NCI-H460 (cell line): ENCODE results near the gene ROGDI. TPM values are rescaled to one million over a fixed set of nuclear protein-coding genes. Genes with fewer than 3 reads are reported as not detected.

Experiments
- DNase-seq: peaks from one replicate; pipeline ENCODE4 v3.0.0-alpha.2; 2016; ENCODE audit warnings: low read depth; ENCODE audit errors: extremely low read depth
- total RNA-seq: library from RNA; depleted of rRNA; stranded (reverse); fragments of >200 nt; shearing (Covaris generic); gene quantifications from 2 replicates; pipeline ENCODE4 v1.2.3, GENCODE V29; 2014

Gene ROGDI
- total RNA-seq, 1 experiment from 2014 or later = 5.3 TPM

GRCh38 chr16:4768549-4769305 lies 33.7 kb downstream of the ROGDI start:
- DNase-seq = peak; percentile 96

DNA sequence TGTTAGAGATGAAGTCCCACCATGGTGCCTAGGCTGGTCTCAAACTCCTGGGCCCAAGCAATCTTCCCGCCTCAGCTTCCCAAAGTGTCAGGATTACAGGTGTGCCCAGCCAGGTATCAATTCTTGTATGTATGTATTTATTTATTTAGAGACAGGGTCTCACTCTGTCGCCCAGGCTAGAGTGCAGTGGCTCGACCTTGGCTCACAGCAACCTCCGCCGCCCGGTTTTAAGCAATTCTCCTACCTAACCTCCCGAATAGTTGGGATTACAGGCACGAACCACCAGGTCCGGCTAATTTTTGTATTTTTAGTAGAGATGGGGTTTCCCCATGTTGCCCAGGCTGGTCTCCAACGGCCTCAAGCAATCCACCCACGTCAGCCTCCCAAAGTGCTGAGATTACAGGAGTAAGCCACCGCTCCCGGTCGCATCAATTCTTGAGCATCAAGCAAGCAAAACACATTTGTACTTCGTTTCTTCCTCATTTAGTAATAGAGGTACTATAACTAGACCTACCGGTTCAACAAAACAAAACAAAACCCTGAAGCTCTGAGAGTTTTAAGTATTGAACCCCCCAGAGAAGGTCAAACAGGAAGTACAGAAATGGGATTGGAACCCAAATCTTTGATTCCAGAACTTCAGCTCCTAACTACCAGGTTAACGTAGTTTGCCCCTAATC lies 34.4 kb downstream of the ROGDI start:
- peak; percentile 14 for DNase-seq

GRCh38 chr16:4766875-4767628 lies 35.4 kb downstream of the ROGDI start, which contains the start of gene ZNF500:
Gene ZNF500, minus strand, starts transcription at chr16:4767162. Its CDS starts 1,184 bp downstream, at chr16:4765978.
- peak; percentile 94 for DNase-seq

- DNase-seq = no peak
Observed at GRCh38 chr16:4765511-4766474, 36.6 kb downstream of the ROGDI start.

DNA sequence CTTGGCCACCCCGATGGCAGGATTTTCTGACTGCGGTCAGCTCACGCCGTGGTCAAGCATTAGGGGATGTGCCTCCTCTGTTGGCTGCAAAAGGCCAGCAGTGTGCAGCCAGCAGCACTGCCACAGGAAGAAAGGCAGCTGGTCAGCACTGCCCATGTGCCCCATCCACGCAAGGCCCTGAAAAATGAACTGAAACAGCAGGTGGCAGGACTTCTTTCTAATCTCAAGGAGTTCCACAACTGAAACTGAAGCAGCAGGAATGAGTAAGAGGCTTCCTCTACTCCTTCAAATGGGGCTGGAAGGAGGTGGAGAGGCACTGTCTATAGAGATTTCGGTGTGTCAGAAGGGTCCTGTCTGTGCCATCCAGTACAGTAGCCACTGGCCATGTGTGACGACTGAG lies 38.6 kb downstream of the ROGDI start:
- no peak for DNase-seq

DNA sequence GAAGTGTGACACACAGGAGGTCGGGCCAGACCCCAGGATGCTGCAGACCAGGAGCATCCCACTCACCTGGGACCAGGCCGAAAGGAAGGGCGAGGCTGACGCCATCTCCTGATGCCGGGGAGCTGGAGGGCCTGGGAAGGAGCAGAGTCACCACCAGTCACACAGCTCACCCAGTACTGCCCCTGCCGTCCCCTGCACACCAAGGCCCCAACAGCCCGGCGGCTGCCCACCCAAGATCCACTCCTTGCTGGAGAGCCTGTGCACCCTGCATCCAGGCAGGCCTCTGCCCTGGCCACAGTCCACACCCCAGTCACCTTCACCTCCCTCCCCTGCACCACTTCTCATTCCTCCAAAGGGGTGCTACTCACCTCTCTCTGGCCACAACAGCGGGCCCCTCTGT lies 40.2 kb downstream of the ROGDI start:
- DNase-seq = no peak

DNA sequence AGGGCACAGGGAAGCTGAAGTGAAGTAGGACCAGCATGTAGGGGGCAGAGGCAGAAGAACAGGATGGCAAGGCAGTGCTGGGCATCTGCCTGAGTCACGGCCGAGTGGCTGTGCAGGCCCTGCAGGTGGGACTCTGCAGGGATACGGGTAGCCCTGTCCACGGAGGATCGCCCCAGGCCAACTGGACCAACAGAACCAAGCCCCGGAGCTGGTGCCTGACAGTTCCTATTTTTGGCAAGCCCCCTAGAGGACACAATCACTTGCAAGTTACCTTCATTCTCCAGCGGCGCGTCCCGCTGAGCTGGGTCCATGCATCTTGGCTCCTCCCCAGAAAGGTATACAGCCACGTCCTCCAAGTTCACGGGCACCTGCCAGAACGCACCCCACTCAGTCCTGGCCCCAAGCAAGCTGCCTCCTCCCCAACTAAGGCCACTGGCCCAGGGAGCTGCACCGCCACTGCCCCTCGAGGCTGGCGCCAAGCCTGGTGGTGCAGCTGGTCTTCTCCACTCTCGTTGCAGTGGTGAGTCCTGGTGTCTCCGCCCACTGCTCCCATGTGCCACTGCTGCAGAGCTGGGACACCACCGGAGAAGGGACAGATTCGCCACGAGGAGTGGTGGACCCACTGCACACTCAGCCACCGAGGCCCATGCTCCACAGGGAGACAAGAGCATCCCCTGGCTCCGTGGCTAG lies 42.1 kb downstream of the ROGDI start:
- DNase-seq = no peak

DNA sequence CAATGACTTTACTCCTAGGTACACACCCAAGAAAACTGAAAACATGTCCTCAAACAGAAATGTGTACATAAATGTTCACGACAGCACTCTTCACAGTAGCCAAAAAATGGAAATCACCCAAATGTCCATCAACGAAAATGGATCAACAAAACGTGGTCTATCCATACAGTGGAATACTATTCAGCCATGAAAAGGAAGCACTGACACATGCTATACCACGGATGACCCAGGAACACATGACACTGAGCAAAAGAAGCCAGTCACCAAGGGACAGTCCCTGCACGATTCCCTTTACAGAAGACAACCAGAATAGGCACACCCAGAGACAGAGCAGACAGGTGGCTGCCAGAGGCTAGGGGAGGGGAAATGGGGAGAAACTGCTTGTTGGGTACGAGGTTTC lies 46.7 kb downstream of the ROGDI start:
- no peak for DNase-seq

DNA sequence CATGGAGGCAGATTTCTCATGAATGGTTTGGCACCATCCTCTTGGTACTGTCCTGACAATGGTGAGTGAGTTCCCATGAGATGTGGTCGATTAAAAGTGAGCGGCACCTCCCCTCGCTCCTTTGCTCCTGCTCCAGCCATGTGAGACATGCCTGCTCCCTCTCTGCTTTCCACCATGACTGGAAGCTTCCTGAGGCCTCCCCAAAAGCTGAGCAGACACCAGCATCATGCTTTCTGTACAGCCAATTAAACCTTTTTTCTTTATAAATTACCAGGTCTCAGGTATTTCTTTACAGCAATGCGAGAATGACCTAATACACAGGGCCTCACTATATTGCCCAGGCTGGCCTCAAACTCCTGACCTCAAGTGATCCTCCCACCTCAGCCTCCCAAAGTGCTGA lies 47.6 kb downstream of the ROGDI start:
- no peak for DNase-seq

DNA sequence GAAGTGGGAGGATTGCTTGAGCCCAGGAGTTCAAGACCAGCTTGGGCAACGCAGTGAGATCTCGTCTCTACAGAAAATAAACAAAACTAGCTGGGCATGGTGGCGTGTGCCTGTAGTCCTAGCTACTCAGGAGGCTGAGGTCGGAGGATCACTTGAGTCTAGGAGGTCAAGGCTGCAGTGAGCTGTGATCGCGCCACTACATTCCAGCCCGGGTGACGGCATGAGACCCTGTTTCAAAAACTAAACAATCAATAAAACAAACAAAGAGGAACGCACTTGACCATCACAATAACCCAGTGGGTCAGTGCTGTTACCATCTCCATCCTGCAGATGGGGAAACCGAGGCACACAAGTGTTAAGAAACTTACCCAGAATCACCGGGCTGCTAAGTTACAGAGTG lies 49.2 kb downstream of the ROGDI start:
- DNase-seq = no peak

GRCh38 chr16:4752351-4753100 lies 49.9 kb downstream of the ROGDI start:
- no peak for DNase-seq

DNA sequence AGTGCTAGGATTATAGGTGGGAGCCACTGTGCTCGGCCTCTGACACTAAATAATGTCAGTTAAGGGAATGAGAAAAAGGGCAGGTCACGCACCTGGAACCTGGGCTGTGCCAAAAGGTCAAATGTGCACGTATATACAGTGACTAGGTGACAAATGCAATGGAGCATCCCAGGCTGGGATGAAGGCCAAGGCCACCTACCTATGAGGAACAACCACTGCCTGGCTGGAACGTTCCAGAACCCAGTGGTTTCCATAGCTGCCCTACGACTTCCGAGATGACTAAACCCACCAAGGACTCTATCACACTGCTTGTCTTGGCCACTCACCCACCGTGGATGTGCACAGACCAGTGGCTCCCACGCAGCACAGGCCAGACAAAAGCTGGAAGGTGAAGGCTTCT lies 51.5 kb downstream of the ROGDI start:
- no peak for DNase-seq

GRCh38 chr16:4749700-4750257 lies 52.7 kb downstream of the ROGDI start:
- DNase-seq = no peak

DNA sequence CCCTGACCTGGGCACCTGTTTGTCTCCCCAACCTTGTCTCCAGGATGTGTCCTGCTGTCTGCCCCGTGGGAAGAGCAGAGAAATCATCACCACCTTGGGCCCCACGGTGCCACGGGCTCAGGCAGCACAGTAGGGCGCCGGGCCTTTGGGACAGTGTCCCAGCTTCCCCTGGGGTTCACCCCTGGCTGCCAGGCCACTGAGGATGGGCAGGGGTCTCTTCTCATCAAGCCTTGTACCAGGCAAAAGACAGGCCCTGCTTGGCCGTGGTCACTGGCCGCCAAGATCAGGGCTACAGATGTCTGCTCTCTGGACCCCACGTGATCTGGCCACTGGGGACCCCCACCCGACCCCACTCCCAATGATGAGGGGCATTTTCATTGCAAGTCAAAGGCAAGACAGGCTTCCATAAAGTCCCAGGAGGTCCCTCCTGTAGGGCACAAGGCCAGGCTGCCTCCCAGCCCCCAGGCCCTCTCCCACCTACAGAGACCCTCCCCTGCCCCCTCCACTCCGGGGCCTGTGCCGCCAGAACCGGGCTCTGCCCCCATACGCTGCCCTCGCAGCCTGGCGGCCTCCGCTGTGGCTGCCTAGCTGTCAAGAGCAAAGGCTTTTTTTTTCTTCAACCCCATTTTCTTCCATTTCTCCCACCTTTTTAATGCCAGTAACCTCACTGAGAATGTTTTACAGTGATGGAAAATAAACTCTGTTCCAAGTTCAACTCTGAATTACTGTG lies 53.6 kb downstream of the ROGDI start:
- no peak for DNase-seq

DNA sequence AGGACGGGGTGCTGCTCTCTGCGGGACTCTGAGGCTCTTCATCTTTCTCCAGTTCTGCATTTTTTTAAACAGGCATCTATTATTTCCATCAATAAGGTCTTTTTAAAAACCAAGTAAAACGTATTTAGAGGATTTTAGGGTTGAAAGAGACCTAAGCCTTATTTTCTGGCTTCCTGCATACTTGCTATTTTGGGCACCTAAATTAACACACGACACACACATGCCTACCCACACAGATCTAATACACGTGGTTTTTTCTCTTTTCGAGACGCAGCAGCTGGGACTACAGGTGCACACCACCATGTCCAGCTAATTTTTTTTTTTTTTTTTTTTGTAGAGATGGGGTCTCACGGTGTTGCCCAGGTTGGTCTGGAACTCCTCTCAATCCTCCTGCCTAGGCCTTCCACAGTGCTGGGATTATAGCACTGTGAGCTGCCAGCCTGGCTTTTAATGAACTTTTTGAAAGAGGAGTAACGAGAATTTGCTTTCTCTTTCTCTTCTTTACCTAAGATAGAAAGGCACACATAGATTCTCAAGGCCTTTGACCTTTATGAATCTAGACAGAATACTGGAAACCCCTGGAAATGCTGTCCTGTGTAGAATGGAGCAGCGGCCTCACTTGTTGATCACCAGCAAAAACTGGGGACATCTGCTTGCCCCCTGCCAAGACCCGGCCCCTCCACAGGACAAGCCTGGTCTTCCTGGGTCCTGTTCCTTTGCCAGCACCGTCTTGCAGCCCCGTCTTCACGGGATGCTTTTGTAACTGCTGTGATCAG lies 54.3 kb downstream of the ROGDI start:
- no peak for DNase-seq

- DNase-seq = no peak
Observed at GRCh38 chr16:4746991-4747574, 55.4 kb downstream of the ROGDI start.
